Putamen (tissue), 1 donor: Measurements from ENCODE around the gene CD2AP.
"Not testable (repeated sequence)": the region's sequence is repeated elsewhere in the genome, so short reads cannot be mapped to it uniquely, and the experiment has no call there.

Experiments
- DNase-seq: peaks from one replicate; pipeline ENCODE4 v3.0.0-alpha.2; 2016; ENCODE audit warnings: low spot score

CD2AP gene

GRCh38 chr6:47464052-47464451 is 13.5 kb upstream of the CD2AP start:
- DNase-seq, result no peak

GRCh38 chr6:47465117-47465516 is 12.5 kb upstream of the CD2AP start:
- DNase-seq, result no peak

- DNase-seq, result no peak
Observed at GRCh38 chr6:47471911-47472310, 5.7 kb upstream of the CD2AP start.

DNA sequence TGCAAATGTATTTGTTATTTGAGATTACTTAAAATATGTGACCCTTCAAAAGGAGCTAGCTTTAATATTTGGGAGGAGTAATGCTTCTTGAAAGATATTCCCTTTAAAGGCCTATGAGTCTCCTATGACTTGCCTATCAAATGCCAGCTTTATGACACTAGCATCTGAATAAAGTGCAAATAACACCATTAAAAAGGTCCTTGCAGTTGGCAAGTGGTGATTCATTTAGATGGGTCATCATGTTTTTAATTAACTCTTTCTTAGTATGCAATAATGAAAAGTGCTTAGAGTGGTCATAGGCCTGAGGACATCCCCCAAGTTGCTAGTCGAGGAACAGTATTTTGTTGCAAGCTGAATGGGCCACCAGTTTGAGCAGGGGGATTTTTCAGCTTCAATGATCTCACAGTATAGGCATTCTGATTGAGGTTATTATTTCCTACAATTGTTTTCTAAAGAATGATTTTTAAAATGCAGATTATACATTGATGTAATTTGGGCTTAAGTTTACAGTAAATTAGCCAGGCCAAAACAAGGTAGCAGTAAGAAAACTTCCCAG is 3.7 kb upstream of the CD2AP start:
- DNase-seq, result no peak

GRCh38 chr6:47475319-47475816 is 2.2 kb upstream of the CD2AP start:
- DNase-seq, result no peak

GRCh38 chr6:47476781-47477496 is 650 bp upstream of the CD2AP start:
- no peak for DNase-seq

- peak; percentile 15 for DNase-seq
Observed at GRCh38 chr6:47478233-47479139, 897 bp downstream of the CD2AP start.

GRCh38 chr6:47479140-47479508 is 1.5 kb downstream of the CD2AP start:
- DNase-seq, result no peak

- no peak for DNase-seq
Observed at GRCh38 chr6:47479874-47480273, 2.3 kb downstream of the CD2AP start.

DNA sequence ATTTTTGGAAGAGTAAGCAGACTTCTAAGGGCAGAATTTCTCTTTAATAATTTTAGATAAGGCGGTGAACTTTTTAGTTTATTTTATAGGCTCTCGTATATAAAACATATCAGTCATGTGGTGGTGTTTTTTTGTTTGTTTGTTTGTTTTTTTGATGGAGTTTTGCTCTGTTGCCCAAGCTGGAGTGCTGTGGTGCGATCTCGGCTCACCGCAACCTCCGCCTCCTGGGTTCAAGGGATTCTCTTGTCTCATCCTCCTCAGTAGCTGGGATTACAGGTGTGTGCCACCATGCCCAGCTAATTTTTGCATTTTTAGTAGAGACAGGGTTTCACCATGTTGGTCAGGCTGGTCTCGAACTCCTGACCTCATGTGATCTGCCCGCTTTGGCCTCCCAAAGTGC is 3.6 kb downstream of the CD2AP start:
- DNase-seq, result not testable (repeated sequence)

DNA sequence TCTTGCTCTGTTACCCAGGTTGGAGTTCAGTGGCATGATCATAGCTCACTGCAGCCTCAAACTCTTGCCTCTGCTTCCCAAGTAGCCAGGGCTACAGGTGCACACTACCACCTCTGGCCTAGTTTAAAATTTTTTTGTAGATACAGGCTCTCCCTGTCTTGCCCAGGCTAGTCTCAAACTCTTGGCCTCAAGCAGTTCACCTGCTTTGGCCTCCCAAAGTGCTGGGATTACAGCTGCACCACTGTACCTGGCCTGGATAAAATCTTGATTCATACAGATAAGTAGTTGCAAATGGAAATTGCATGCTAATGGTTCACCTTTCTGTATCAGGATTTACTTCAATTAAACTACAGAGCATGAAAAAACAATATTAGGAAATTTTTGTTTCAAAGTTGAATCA is 4.2 kb downstream of the CD2AP start:
- DNase-seq, result no peak

DNA sequence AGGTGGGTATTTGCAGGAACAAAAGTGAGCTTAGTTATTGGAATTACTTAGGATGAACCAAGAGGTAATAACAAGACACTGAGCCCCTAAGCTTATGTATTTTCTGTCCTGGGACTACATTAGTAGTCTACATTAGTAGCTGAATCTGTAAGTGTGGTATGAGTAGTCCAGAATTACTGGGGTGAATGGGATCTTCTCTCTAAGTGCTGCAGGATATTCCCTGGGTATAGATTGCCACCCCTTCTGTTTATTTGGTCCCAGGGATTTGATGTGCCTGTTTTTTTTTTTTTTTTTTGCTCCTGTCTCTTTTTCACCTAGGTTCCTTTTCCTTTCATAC is 5.9 kb downstream of the CD2AP start:
- no peak for DNase-seq

GRCh38 chr6:47483853-47484546 is 6.4 kb downstream of the CD2AP start:
- DNase-seq, result no peak

DNA sequence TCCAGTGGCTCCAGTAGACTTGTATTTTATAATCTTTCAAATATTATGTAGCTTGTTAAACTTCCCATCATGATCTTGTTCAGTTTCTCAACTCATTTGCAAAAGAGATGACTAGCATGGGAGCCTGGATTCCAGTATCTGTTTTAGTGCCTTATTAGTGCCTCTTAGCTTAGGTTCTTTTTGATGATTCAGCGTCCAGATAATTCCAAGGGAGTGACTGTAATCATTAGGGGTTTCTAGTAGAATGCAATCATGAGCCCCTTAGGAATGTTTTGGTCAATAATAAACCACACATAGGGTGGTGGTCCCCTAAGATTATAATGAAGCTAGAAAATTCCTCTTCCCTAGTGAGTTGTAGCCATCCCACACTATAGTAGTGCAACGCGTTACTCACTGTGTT is 7.0 kb downstream of the CD2AP start:
- DNase-seq, result no peak

- DNase-seq, result no peak
Observed at GRCh38 chr6:47485083-47485482, 7.5 kb downstream of the CD2AP start.

GRCh38 chr6:47485491-47486135 is 8.0 kb downstream of the CD2AP start:
- no peak for DNase-seq

- DNase-seq, result no peak
Observed at GRCh38 chr6:47489995-47490394, 12.4 kb downstream of the CD2AP start.

- DNase-seq, result no peak
Observed at GRCh38 chr6:47490676-47491075, 13.1 kb downstream of the CD2AP start.

- DNase-seq, result no peak
Observed at GRCh38 chr6:47492355-47492754, 14.8 kb downstream of the CD2AP start.

- no peak for DNase-seq
Observed at GRCh38 chr6:47495207-47495606, 17.6 kb downstream of the CD2AP start.

- no peak for DNase-seq
Observed at GRCh38 chr6:47495954-47496545, 18.5 kb downstream of the CD2AP start.
